BE2C (cell line): Measurements from ENCODE around the gene CAPN12.

Source experiments
- DNase-seq: peaks from one replicate; pipeline ENCODE4 v3.0.0-alpha.2; 2020
- H3K27me3 ChIP-seq: fragments of 250-450 bp; sonication (Bioruptor Pico); 2 replicates; pipeline ENCODE4 v1.5.1; 2020; ENCODE audit warnings: mild to moderate bottlenecking
- H3K36me3 ChIP-seq: fragments of 250-450 bp; sonication (Bioruptor Pico); 2 replicates; pipeline ENCODE4 v1.5.1; 2020; ENCODE audit warnings: mild to moderate bottlenecking
- H3K4me1 ChIP-seq: fragments of 250-450 bp; sonication (Bioruptor Pico); 2 replicates; pipeline ENCODE4 v1.5.1; 2020
- H3K4me3 ChIP-seq: 2 replicates; pipeline ENCODE4 v1.5.1; 2011; ENCODE audit warnings: low read depth, low read length
- H3K9me3 ChIP-seq: fragments of 250-450 bp; sonication (Bioruptor Pico); 2 replicates; pipeline ENCODE4 v1.5.1; 2020
- CTCF ChIP-seq: IDR thresholded peaks from 2 replicates; pipeline ENCODE4 v1.5.1; 2012; ENCODE audit warnings: mild to moderate bottlenecking, low read depth, low read length

The CAPN12 gene

GRCh38 chr19:38699027-38699346 is 45.3 kb downstream of the CAPN12 start:
- no peak for TF ChIP-seq CTCF
- H3K4me1 ChIP-seq = no peaks in the 10 kb centered on the region; the same call in 1 of the 2 replicates
- no peak for DNase-seq
- peaks cover 34% of the 10 kb centered on the region for H3K36me3 ChIP-seq
- no peak overlapping the region for H3K4me3 ChIP-seq
- no peaks in the 10 kb centered on the region for H3K9me3 ChIP-seq
- H3K27me3 ChIP-seq = no peaks in the 10 kb centered on the region

GRCh38 chr19:38698225-38699026 is 45.8 kb downstream of the CAPN12 start:
- H3K4me3 ChIP-seq = no peak overlapping the region
- no peaks in the 10 kb centered on the region; the same call in 1 of the 2 replicates for H3K4me1 ChIP-seq
- no peak for TF ChIP-seq CTCF
- H3K9me3 ChIP-seq = no peaks in the 10 kb centered on the region
- peaks cover 37% of the 10 kb centered on the region for H3K36me3 ChIP-seq
- no peaks in the 10 kb centered on the region for H3K27me3 ChIP-seq
- DNase-seq = no peak

GRCh38 chr19:38697641-38698071 is 46.6 kb downstream of the CAPN12 start:
- Histone ChIP-seq H3K4me1 (peaks cover 3% of the 10 kb centered on the region), H3K4me3 (no peak overlapping the region), H3K36me3 (peaks cover 40% of the 10 kb centered on the region), H3K27me3 (no peaks in the 10 kb centered on the region), H3K9me3 (no peaks in the 10 kb centered on the region)
- no peak for DNase-seq
- no peak for TF ChIP-seq CTCF

- no peak overlapping the region for H3K4me3 ChIP-seq
- peaks cover 7% of the 10 kb centered on the region for H3K4me1 ChIP-seq
- no peaks in the 10 kb centered on the region for H3K27me3 ChIP-seq
- no peaks in the 10 kb centered on the region for H3K9me3 ChIP-seq
- TF ChIP-seq CTCF = no peak
- H3K36me3 ChIP-seq = peaks cover 36% of the 10 kb centered on the region
- DNase-seq = no peak
These were observed 47.1 kb downstream of the CAPN12 start for GRCh38 chr19:38697197-38697596.

- Histone ChIP-seq H3K9me3 (no peaks in the 10 kb centered on the region), H3K4me1 (peaks cover 11% of the 10 kb centered on the region), H3K36me3 (peaks cover 34% of the 10 kb centered on the region), H3K4me3 (no peak overlapping the region), H3K27me3 (no peaks in the 10 kb centered on the region)
- TF ChIP-seq CTCF = no peak
- DNase-seq = no peak
These were observed 47.6 kb downstream of the CAPN12 start for GRCh38 chr19:38696729-38697055.

- H3K4me1 ChIP-seq = peaks cover 14% of the 10 kb centered on the region
- no peak for TF ChIP-seq CTCF
- peaks cover 28% of the 10 kb centered on the region for H3K36me3 ChIP-seq
- no peak for DNase-seq
- H3K9me3 ChIP-seq = no peaks in the 10 kb centered on the region
- no peaks in the 10 kb centered on the region for H3K27me3 ChIP-seq
- no peak overlapping the region for H3K4me3 ChIP-seq
These were observed 48.2 kb downstream of the CAPN12 start for GRCh38 chr19:38695832-38696728.
